H7 (cell line): Measurements from ENCODE around the gene NPR3. TPM values are rescaled to one million over a fixed set of nuclear protein-coding genes. Genes with fewer than 3 reads are reported as not detected.

Source experiments
- DNase-seq: peaks from one replicate; pipeline ENCODE4 v3.0.0; 2012
- H3K27me3 ChIP-seq: 2 replicates; pipeline ENCODE4 v1.6.0; 2011; ENCODE audit warnings: mild to moderate bottlenecking, low read length; ENCODE audit not compliant: control insufficient read depth, insufficient read depth
- H3K36me3 ChIP-seq: replicated peaks from 2 replicates; pipeline ENCODE4 v1.5.1; 2011; ENCODE audit warnings: low read length; ENCODE audit not compliant: control insufficient read depth, insufficient read depth
- H3K4me3 ChIP-seq: 2 replicates; pipeline ENCODE4 v1.5.1; 2011; ENCODE audit warnings: low read depth, mild to moderate bottlenecking, control low read depth, low read length, moderate library complexity; ENCODE audit not compliant: insufficient read depth
- total RNA-seq: library from RNA; depleted of rRNA; stranded (reverse); fragments of >200 nt; shearing (Covaris generic); gene quantifications from 2 replicates; pipeline ENCODE4 v1.2.3, GENCODE V29; 2014; rRNA removed

Gene NPR3
- total RNA-seq, 1 experiment from 2014 or later = 0.07 TPM

DNA sequence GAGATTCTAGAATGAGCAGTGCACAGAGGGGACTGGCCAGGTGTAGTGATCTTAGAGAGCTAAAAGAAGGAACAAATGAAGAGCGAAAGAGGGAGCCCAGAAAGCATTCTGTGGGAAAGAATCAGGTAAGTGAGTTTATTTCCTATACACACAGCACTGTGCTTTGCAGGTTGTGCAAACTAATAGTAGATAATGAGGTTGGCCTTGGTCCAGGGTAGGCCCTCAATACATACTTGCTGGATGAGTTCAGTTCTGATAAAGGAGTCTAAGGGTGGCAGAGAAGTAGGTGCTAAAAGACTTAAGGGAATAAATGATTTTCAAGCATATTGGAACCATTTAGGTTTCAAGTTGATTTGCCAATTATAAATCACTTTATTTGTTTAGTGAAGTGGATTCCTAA, 122.0 kb downstream of the NPR3 start:
- no peaks in the 10 kb centered on the region for H3K27me3 ChIP-seq

DNA sequence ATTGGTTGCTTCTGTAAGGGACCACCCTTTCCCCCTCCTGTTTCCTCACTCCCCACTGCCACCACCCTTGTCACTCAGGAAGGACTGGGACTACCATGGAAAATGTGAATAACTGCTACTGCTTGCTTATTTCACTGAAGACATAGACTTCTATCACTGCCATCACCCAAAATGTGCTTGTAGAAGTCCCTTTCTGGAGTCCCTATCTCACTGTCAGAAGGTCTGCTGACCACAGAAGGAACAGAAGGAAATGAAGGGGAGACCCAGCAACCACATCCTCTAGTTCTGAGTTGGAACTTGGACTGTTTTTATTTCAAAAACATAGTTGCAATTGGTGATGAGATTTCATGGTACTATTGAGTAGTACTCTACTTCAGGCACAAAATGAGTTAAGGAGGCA, 122.5 kb downstream of the NPR3 start:
- no peak for DNase-seq
- no peak overlapping the region for H3K4me3 ChIP-seq
- H3K27me3 ChIP-seq = no peaks in the 10 kb centered on the region
- H3K36me3 ChIP-seq = no peaks in the 10 kb centered on the region

More for the DNA sequence above, 122.0 kb downstream of the NPR3 start:
- Histone ChIP-seq H3K4me3 (no peak overlapping the region), H3K36me3 (no peaks in the 10 kb centered on the region)
- DNase-seq = no peak

DNA sequence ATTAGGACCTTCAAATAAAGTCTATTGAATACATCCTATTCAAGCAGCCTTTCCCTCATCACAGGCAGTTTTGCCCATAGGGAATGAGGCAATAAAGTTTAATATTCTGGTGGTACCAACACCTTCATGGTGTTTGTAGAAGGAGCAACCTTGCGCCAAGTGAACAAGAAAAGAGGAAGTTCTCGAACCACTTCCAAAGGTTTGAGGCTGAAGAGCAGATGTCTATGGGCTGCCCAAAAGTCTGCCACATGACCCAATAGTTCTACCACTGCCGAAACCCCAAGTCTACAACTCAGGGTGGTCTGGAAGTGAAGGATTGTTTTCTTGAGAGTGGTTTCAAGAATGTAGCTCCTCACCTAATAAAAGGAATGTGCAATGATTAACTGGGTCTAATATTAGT, 123.1 kb downstream of the NPR3 start:
- no peaks in the 10 kb centered on the region for H3K36me3 ChIP-seq
- H3K4me3 ChIP-seq = no peak overlapping the region
- no peaks in the 10 kb centered on the region for H3K27me3 ChIP-seq
- DNase-seq = no peak

DNA sequence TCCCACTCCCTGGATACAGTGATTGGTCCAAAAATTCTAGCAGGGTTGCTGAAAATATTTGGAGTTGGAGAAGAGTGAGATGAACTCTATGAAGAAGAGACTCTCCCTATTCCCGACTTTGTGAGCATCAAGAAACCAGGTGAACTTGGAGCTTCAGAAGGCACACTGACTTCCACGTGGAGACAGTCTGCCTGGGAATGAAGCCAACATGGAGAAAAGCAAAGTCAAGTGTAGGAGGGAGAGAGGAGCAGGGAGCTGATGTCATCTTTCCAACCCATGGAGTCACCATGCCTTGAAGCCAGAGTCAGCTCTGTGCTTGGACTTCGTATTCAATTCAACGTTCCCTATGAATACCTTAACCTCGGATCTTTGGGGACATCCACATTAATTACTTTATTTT, 125.1 kb downstream of the NPR3 start:
- Histone ChIP-seq H3K4me3 (no peak overlapping the region), H3K36me3 (no peaks in the 10 kb centered on the region), H3K27me3 (no peaks in the 10 kb centered on the region)
- no peak for DNase-seq

DNA sequence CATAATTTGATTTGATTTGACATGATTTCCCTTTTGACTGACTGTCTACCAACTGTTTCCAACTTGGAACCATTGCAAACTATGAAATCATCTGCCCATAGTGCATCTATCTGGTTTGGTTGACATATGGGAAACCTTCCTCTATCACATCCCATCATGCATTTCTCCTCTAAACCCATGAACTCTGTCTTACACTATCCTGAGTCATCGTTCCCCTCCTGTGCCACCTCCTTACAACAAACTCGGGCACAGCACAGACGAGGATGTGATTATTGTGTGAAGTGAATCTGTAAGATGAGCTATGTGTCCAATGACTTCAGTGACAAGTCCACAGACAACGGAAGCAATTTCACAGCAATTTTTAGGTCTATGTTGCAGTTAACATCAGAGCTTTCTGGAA, 126.1 kb downstream of the NPR3 start:
- Histone ChIP-seq H3K36me3 (no peaks in the 10 kb centered on the region), H3K27me3 (no peaks in the 10 kb centered on the region), H3K4me3 (no peak overlapping the region)
- DNase-seq = no peak

DNA sequence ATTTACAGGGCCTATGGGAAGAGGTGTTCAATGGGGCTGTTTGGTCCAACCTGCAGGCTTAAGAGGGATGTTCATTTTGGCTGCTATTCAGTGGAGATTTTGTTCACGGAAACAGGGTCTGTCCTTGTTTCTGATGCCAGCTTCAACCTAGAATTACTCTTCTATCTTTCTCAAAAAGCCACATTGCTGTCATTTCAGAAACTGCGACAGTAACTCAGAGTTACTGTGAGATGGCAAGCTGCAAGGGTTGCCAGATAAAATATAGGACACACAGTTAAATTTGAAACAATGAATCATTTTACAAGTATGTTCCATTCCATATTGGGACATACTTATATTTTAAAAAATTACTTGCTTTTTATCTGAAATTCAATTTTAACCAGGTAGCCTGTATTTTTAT, 128.0 kb downstream of the NPR3 start:
- H3K36me3 ChIP-seq = no peaks in the 10 kb centered on the region
- no peaks in the 10 kb centered on the region for H3K27me3 ChIP-seq
- no peak overlapping the region for H3K4me3 ChIP-seq
- DNase-seq = no peak

DNA sequence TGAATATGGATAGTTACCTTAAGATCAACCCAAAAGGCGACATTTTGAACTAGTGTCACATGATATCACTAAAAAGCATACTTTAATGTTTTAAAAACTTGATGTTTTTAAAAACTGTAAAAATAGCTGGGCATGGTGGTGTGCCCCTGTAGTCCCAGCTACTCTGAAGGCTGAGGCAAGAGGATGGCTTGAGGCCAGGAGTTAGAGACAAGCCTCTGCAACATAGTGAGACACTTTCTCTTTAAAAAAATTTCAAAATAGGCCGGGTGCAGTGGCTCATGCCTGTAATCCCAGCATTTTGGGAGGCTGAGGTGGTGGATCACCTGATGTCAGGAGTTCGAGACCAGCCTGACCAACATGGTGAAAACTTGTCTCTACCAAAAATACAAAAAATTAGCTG, 129.5 kb downstream of the NPR3 start:
- Histone ChIP-seq H3K4me3 (no peak overlapping the region), H3K36me3 (no peaks in the 10 kb centered on the region), H3K27me3 (no peaks in the 10 kb centered on the region)
- DNase-seq = no peak

Other genes starting within 250 kb of the NPR3 start
- gene SUB1, start 125.8 kb upstream of the NPR3 start, total RNA-seq = 138 and 154 TPM in 2 replicates